ENCODE results near the gene DENND5B.
"Not testable (repeated sequence)": the region's sequence is repeated elsewhere in the genome, so short reads cannot be mapped to it uniquely, and the experiment has no call there.

The DENND5B gene

GRCh38 chr12:31618228-31619025, 27.5 kb upstream of the DENND5B start:
- H3K4me3 ChIP-seq (ENCODE audit: low read length), result no peak overlapping the region
- no peak overlapping the region for H3K9ac ChIP-seq (ENCODE audit: low read length)
- H3K36me3 ChIP-seq (ENCODE audit: control insufficient read depth, insufficient read depth, low read length), result no peaks in the 10 kb centered on the region
- no peaks in the 10 kb centered on the region for H3K9me3 ChIP-seq (ENCODE audit: control insufficient read depth, low read length)
- no peaks in the 10 kb centered on the region for H3K4me1 ChIP-seq (ENCODE audit: control insufficient read depth, insufficient read depth, low read length)
- H3K27me3 ChIP-seq (ENCODE audit: control insufficient read depth, insufficient read depth, low read length), result no peaks in the 10 kb centered on the region

GRCh38 chr12:31612819-31613218, 21.9 kb upstream of the DENND5B start:
- no peak overlapping the region for H3K4me3 ChIP-seq (ENCODE audit: low read length)
- H3K9me3 ChIP-seq (ENCODE audit: control insufficient read depth, low read length), result no peaks in the 10 kb centered on the region
- no peak overlapping the region for H3K9ac ChIP-seq (ENCODE audit: low read length)
- no peaks in the 10 kb centered on the region for H3K4me1 ChIP-seq (ENCODE audit: control insufficient read depth, insufficient read depth, low read length)
- H3K36me3 ChIP-seq (ENCODE audit: control insufficient read depth, insufficient read depth, low read length), result no peaks in the 10 kb centered on the region
- H3K27me3 ChIP-seq (ENCODE audit: control insufficient read depth, insufficient read depth, low read length), result no peaks in the 10 kb centered on the region

GRCh38 chr12:31608299-31608698, 17.4 kb upstream of the DENND5B start:
- H3K9ac ChIP-seq (ENCODE audit: low read length); H3K9me3 ChIP-seq (ENCODE audit: control insufficient read depth, low read length); H3K36me3 ChIP-seq (ENCODE audit: control insufficient read depth, insufficient read depth, low read length); H3K27me3 ChIP-seq (ENCODE audit: control insufficient read depth, insufficient read depth, low read length); H3K4me1 ChIP-seq (ENCODE audit: control insufficient read depth, insufficient read depth, low read length); H3K4me3 ChIP-seq (ENCODE audit: low read length): not testable (repeated sequence)

- no peaks in the 10 kb centered on the region for H3K36me3 ChIP-seq (ENCODE audit: control insufficient read depth, insufficient read depth, low read length)
- no peaks in the 10 kb centered on the region for H3K4me1 ChIP-seq (ENCODE audit: control insufficient read depth, insufficient read depth, low read length)
- no peak overlapping the region for H3K9ac ChIP-seq (ENCODE audit: low read length)
- no peaks in the 10 kb centered on the region for H3K9me3 ChIP-seq (ENCODE audit: control insufficient read depth, low read length)
- no peaks in the 10 kb centered on the region for H3K27me3 ChIP-seq (ENCODE audit: control insufficient read depth, insufficient read depth, low read length)
- H3K4me3 ChIP-seq (ENCODE audit: low read length), result no peak overlapping the region
These were observed 14.6 kb upstream of the DENND5B start for GRCh38 chr12:31605531-31605930.

GRCh38 chr12:31603546-31604009, 12.6 kb upstream of the DENND5B start:
- H3K36me3 ChIP-seq (ENCODE audit: control insufficient read depth, insufficient read depth, low read length), result no peaks in the 10 kb centered on the region

GRCh38 chr12:31600750-31601149, 9.8 kb upstream of the DENND5B start:
- Histone ChIP-seq H3K9me3 (ENCODE audit: control insufficient read depth, low read length) (no peaks in the 10 kb centered on the region), H3K36me3 (ENCODE audit: control insufficient read depth, insufficient read depth, low read length) (no peaks in the 10 kb centered on the region), H3K4me3 (ENCODE audit: low read length) (no peak overlapping the region), H3K27me3 (ENCODE audit: control insufficient read depth, insufficient read depth, low read length) (no peaks in the 10 kb centered on the region), H3K4me1 (ENCODE audit: control insufficient read depth, insufficient read depth, low read length) (no peaks in the 10 kb centered on the region), H3K9ac (ENCODE audit: low read length) (no peak overlapping the region)

More at GRCh38 chr12:31603546-31604009, 12.6 kb upstream of the DENND5B start:
- Histone ChIP-seq H3K9me3 (ENCODE audit: control insufficient read depth, low read length) (no peaks in the 10 kb centered on the region), H3K4me1 (ENCODE audit: control insufficient read depth, insufficient read depth, low read length) (no peaks in the 10 kb centered on the region), H3K4me3 (ENCODE audit: low read length) (no peak overlapping the region), H3K27me3 (ENCODE audit: control insufficient read depth, insufficient read depth, low read length) (no peaks in the 10 kb centered on the region), H3K9ac (ENCODE audit: low read length) (no peak overlapping the region)

GRCh38 chr12:31600252-31600651, 9.3 kb upstream of the DENND5B start:
- H3K9ac ChIP-seq (ENCODE audit: low read length), result no peak overlapping the region
- H3K9me3 ChIP-seq (ENCODE audit: control insufficient read depth, low read length), result no peaks in the 10 kb centered on the region
- H3K4me1 ChIP-seq (ENCODE audit: control insufficient read depth, insufficient read depth, low read length), result no peaks in the 10 kb centered on the region
- H3K4me3 ChIP-seq (ENCODE audit: low read length), result no peak overlapping the region
- H3K36me3 ChIP-seq (ENCODE audit: control insufficient read depth, insufficient read depth, low read length), result no peaks in the 10 kb centered on the region
- no peaks in the 10 kb centered on the region for H3K27me3 ChIP-seq (ENCODE audit: control insufficient read depth, insufficient read depth, low read length)

GRCh38 chr12:31599053-31599452, 8.1 kb upstream of the DENND5B start:
- Histone ChIP-seq H3K36me3 (ENCODE audit: control insufficient read depth, insufficient read depth, low read length) (no peaks in the 10 kb centered on the region), H3K4me1 (ENCODE audit: control insufficient read depth, insufficient read depth, low read length) (no peaks in the 10 kb centered on the region), H3K4me3 (ENCODE audit: low read length) (no peak overlapping the region), H3K9ac (ENCODE audit: low read length) (no peak overlapping the region), H3K9me3 (ENCODE audit: control insufficient read depth, low read length) (no peaks in the 10 kb centered on the region), H3K27me3 (ENCODE audit: control insufficient read depth, insufficient read depth, low read length) (no peaks in the 10 kb centered on the region)

GRCh38 chr12:31597066-31597465, 6.1 kb upstream of the DENND5B start:
- no peaks in the 10 kb centered on the region for H3K36me3 ChIP-seq (ENCODE audit: control insufficient read depth, insufficient read depth, low read length)
- no peaks in the 10 kb centered on the region for H3K9me3 ChIP-seq (ENCODE audit: control insufficient read depth, low read length)
- no peaks in the 10 kb centered on the region for H3K4me1 ChIP-seq (ENCODE audit: control insufficient read depth, insufficient read depth, low read length)
- H3K9ac ChIP-seq (ENCODE audit: low read length), result no peak overlapping the region
- no peaks in the 10 kb centered on the region for H3K27me3 ChIP-seq (ENCODE audit: control insufficient read depth, insufficient read depth, low read length)
- no peak overlapping the region for H3K4me3 ChIP-seq (ENCODE audit: low read length)

GRCh38 chr12:31594681-31595080, 3.7 kb upstream of the DENND5B start:
- no peaks in the 10 kb centered on the region for H3K27me3 ChIP-seq (ENCODE audit: control insufficient read depth, insufficient read depth, low read length)
- H3K4me1 ChIP-seq (ENCODE audit: control insufficient read depth, insufficient read depth, low read length), result peaks cover 5% of the 10 kb centered on the region
- no peaks in the 10 kb centered on the region for H3K36me3 ChIP-seq (ENCODE audit: control insufficient read depth, insufficient read depth, low read length)
- no peak overlapping the region for H3K4me3 ChIP-seq (ENCODE audit: low read length)
- no peak overlapping the region for H3K9ac ChIP-seq (ENCODE audit: low read length)
- H3K9me3 ChIP-seq (ENCODE audit: control insufficient read depth, low read length), result no peaks in the 10 kb centered on the region

GRCh38 chr12:31591380-31591901, 505 bp upstream of the DENND5B start:
- no peaks in the 10 kb centered on the region for H3K36me3 ChIP-seq (ENCODE audit: control insufficient read depth, insufficient read depth, low read length)
- H3K4me3 ChIP-seq (ENCODE audit: low read length), result peak overlapping the region; percentile 66
- no peaks in the 10 kb centered on the region for H3K9me3 ChIP-seq (ENCODE audit: control insufficient read depth, low read length)
- peaks cover 26% of the 10 kb centered on the region for H3K4me1 ChIP-seq (ENCODE audit: control insufficient read depth, insufficient read depth, low read length)
- peak overlapping the region; percentile 67 for H3K9ac ChIP-seq (ENCODE audit: low read length)
- no peaks in the 10 kb centered on the region for H3K27me3 ChIP-seq (ENCODE audit: control insufficient read depth, insufficient read depth, low read length)

GRCh38 chr12:31589904-31590641, 863 bp downstream of the DENND5B start:
- H3K4me3 ChIP-seq (ENCODE audit: low read length), result peak overlapping the region; percentile 57
- H3K36me3 ChIP-seq (ENCODE audit: control insufficient read depth, insufficient read depth, low read length), result no peaks in the 10 kb centered on the region
- peak overlapping the region; percentile 82 for H3K9ac ChIP-seq (ENCODE audit: low read length)
- H3K9me3 ChIP-seq (ENCODE audit: control insufficient read depth, low read length), result no peaks in the 10 kb centered on the region
- no peaks in the 10 kb centered on the region for H3K27me3 ChIP-seq (ENCODE audit: control insufficient read depth, insufficient read depth, low read length)
- peaks cover 34% of the 10 kb centered on the region for H3K4me1 ChIP-seq (ENCODE audit: control insufficient read depth, insufficient read depth, low read length)

All from mucosa of stomach (tissue), 1 donor.